H1 (cell line): ENCODE measurements around the gene DGCR8. TPM values are rescaled to one million over a fixed set of nuclear protein-coding genes. Genes with fewer than 3 reads are reported as not detected.

Source experiments
- CTCF ChIA-PET: fragments of 300-600 bp; sonication (Branson Sonifier 250); formaldehyde crosslinking; loops from one replicate; lab custom pipeline; 2021; ENCODE audit not compliant: partially characterized antibody; lab: Charles Lee
- POLR2A ChIA-PET: fragments of 300-600 bp; sonication (Branson Sonifier 250); formaldehyde crosslinking; loops from one replicate; lab custom pipeline; 2021; ENCODE audit warnings: inconsistent platforms; ENCODE audit not compliant: partially characterized antibody; lab: Charles Lee
- DNase-seq, 2 experiments: peaks; one replicate each; pipeline versions ENCODE4 v3.0.0 to v3.0.0-alpha.2; 2010 to 2022; ENCODE audit warnings: low spot score in 2 of 2, low read depth in 1 of 2, mixed read lengths in 1 of 2
- FAIRE-seq: peaks from 2 replicates; lab custom pipeline; 2011; peaks lifted over from hg19 to GRCh38; lab: Jason Lieb, UNC
- H2AFZ ChIP-seq: 2 replicates; pipeline ENCODE4 v1.8.1; 2012; ENCODE audit warnings: low read length, inconsistent platforms
- H2AK5ac ChIP-seq: 2 replicates; pipeline ENCODE4 v1.6.1; 2013; ENCODE audit warnings: low read depth, low read length
- H2BK120ac ChIP-seq: replicated peaks from 2 replicates; pipeline ENCODE3; 2013; ENCODE audit warnings: low read depth, low read length, inconsistent platforms
- H2BK12ac ChIP-seq: 2 replicates; pipeline ENCODE4 v1.6.1; 2013; ENCODE audit warnings: low read depth, low read length
- H2BK15ac ChIP-seq: 2 replicates; pipeline ENCODE4 v1.6.1; 2013; ENCODE audit warnings: low read length
- H2BK20ac ChIP-seq: 2 replicates; pipeline ENCODE4 v1.6.1; 2013; ENCODE audit warnings: low read length
- H2BK5ac ChIP-seq: 2 replicates; pipeline ENCODE4 v1.6.1; 2013; ENCODE audit warnings: low read depth, low read length
- H3K14ac ChIP-seq: 2 replicates; pipeline ENCODE4 v1.6.1; 2013; ENCODE audit warnings: inconsistent platforms; ENCODE audit not compliant: insufficient read length
- H3K18ac ChIP-seq: 2 replicates; pipeline ENCODE4 v1.6.1; 2013; ENCODE audit warnings: low read length; ENCODE audit errors: extremely low read depth
- H3K23ac ChIP-seq: 2 replicates; pipeline ENCODE4 v1.6.1; 2013; ENCODE audit warnings: inconsistent platforms; ENCODE audit not compliant: insufficient read length
- H3K23me2 ChIP-seq: 2 replicates; pipeline ENCODE4 v1.6.1; 2013; ENCODE audit warnings: low read depth, low read length
- H3K27ac ChIP-seq: 2 replicates; pipeline ENCODE4 v1.6.1; 2011; ENCODE audit warnings: low read depth, low read length, inconsistent platforms
- H3K27me3 ChIP-seq, 4 experiments: replicated peaks in 1 of 4; 1 replicate in 1 of 4; 2 replicates in 3 of 4; pipeline versions ENCODE4 v1.6.1 to v1.8.1; 2011 to 2013; ENCODE audit warnings: low read length in 3 of 4, mild to moderate bottlenecking in 3 of 4, inconsistent platforms in 2 of 4, mixed read lengths in 2 of 4, moderate library complexity in 1 of 4; ENCODE audit not compliant: control insufficient read depth in 3 of 4, insufficient read depth in 3 of 4; ENCODE audit errors: extremely low read depth in 1 of 4
- H3K36me3 ChIP-seq, 4 experiments: 2 replicates each; pipeline versions ENCODE4 v1.6.1 to v1.8.1; 2011 to 2013; ENCODE audit warnings: mild to moderate bottlenecking in 4 of 4, low read length in 3 of 4, moderate library complexity in 2 of 4, control low read depth in 1 of 4, inconsistent platforms in 1 of 4; ENCODE audit not compliant: insufficient read depth in 4 of 4, control insufficient read depth in 2 of 4
- H3K4ac ChIP-seq: replicated peaks from 2 replicates; pipeline ENCODE3; 2013; ENCODE audit warnings: low read length, low read depth, mixed read lengths, inconsistent platforms; ENCODE audit not compliant: insufficient read length
- H3K4me1 ChIP-seq, 4 experiments: replicated peaks in 1 of 4; 1 replicate in 1 of 4; 2 replicates in 3 of 4; pipeline versions ENCODE4 v1.6.1 to v1.8.1; 2011 to 2013; ENCODE audit warnings: low read length in 3 of 4, inconsistent platforms in 2 of 4, mixed read lengths in 1 of 4; ENCODE audit not compliant: insufficient read depth in 4 of 4, control insufficient read depth in 3 of 4
- H3K4me2 ChIP-seq, 2 experiments: 2 replicates each; pipeline versions ENCODE4 v1.6.1 to v1.8.1; 2011 to 2013; ENCODE audit warnings: low read depth in 2 of 2, low read length in 2 of 2, control low read depth in 1 of 2, inconsistent platforms in 1 of 2, mild to moderate bottlenecking in 1 of 2; ENCODE audit not compliant: insufficient read depth in 1 of 2
- H3K4me3 ChIP-seq, 4 experiments: fragments of 200-600, 300-600 bp in 1 of 4; sonication (generic), shearing (Covaris generic), sonication (Bioruptor Twin) in 1 of 4; 2 replicates each; pipeline versions ENCODE4 v1.5.1 to v1.8.1; 2011 to 2016; ENCODE audit warnings: low read length in 4 of 4, low read depth in 3 of 4, control low read depth in 2 of 4, inconsistent platforms in 2 of 4, mild to moderate bottlenecking in 2 of 4, mixed read lengths in 1 of 4, moderate library complexity in 1 of 4; ENCODE audit not compliant: insufficient read depth in 2 of 4; ENCODE audit errors: extremely low read depth in 1 of 4
- H3K56ac ChIP-seq: replicated peaks from 2 replicates; pipeline ENCODE3; 2013; ENCODE audit warnings: low read depth, mild to moderate bottlenecking, mixed read lengths, low read length, inconsistent platforms; ENCODE audit not compliant: insufficient read length
- H3K79me1 ChIP-seq: 2 replicates; pipeline ENCODE4 v1.6.1; 2013; ENCODE audit warnings: low read depth, low read length, control low read depth
- H3K79me2 ChIP-seq, 2 experiments: 2 replicates each; pipeline versions ENCODE4 v1.6.1 to v1.8.1; 2012 to 2013; ENCODE audit warnings: low read length in 2 of 2, mild to moderate bottlenecking in 2 of 2, inconsistent platforms in 1 of 2; ENCODE audit not compliant: insufficient read depth in 2 of 2, control insufficient read depth in 1 of 2
- H3K9ac ChIP-seq, 4 experiments: replicated peaks in 1 of 4; 1 replicate in 1 of 4; 2 replicates in 3 of 4; pipeline versions ENCODE4 v1.6.1 to v1.8.1; 2011 to 2013; ENCODE audit warnings: low read depth in 3 of 4, low read length in 3 of 4, control low read depth in 2 of 4, mild to moderate bottlenecking in 2 of 4, moderate library complexity in 2 of 4, inconsistent platforms in 1 of 4; ENCODE audit errors: extremely low read depth in 1 of 4
- H3K9me3 ChIP-seq, 2 experiments: 2 replicates each; pipeline versions ENCODE4 v1.6.1 to v1.8.1; 2012 to 2013; ENCODE audit warnings: mild to moderate bottlenecking in 2 of 2, moderate library complexity in 2 of 2, control low read depth in 1 of 2, inconsistent platforms in 1 of 2, low read depth in 1 of 2, low read length in 1 of 2, mixed read lengths in 1 of 2; ENCODE audit not compliant: insufficient read depth in 2 of 2
- H4K20me1 ChIP-seq, 2 experiments: replicated peaks in 1 of 2; 2 replicates each; pipeline versions ENCODE3 to v1.8.1; 2011 to 2013; ENCODE audit warnings: inconsistent platforms in 2 of 2, low read length in 2 of 2, mild to moderate bottlenecking in 1 of 2; ENCODE audit not compliant: insufficient read depth in 2 of 2, control insufficient read depth in 1 of 2
- H4K5ac ChIP-seq: 2 replicates; pipeline ENCODE4 v1.6.1; 2013; ENCODE audit warnings: low read length, low read depth, mixed read lengths, inconsistent platforms; ENCODE audit not compliant: insufficient read length
- H4K8ac ChIP-seq: 2 replicates; pipeline ENCODE4 v1.8.0; 2013; ENCODE audit warnings: mild to moderate bottlenecking, moderate library complexity, low read length, inconsistent platforms; ENCODE audit not compliant: insufficient read depth; ENCODE audit errors: extremely low read depth
- H4K91ac ChIP-seq: replicated peaks from 2 replicates; pipeline ENCODE3; 2013; ENCODE audit warnings: low read length, mixed read lengths, inconsistent platforms; ENCODE audit not compliant: insufficient read length
- HDAC2 ChIP-seq, 2 experiments: fragments of 300-600 bp in 1 of 2; sonication (generic) in 1 of 2; IDR thresholded peaks; 2 replicates each; pipeline ENCODE4 v1.6.1; 2011 to 2012; ENCODE audit warnings: low read depth in 2 of 2, low read length in 2 of 2, mild to moderate bottlenecking in 2 of 2, moderate library complexity in 2 of 2, borderline replicate concordance in 1 of 2, inconsistent platforms in 1 of 2
- RAD21 ChIP-seq, 2 experiments: IDR thresholded peaks in 1 of 2; conservative IDR thresholded peaks in 1 of 2; 2 replicates each; pipeline ENCODE4 v1.6.1; 2011; ENCODE audit warnings: low read depth in 2 of 2, low read length in 2 of 2, improper control_type of control experiment in 1 of 2, inconsistent platforms in 1 of 2, mild to moderate bottlenecking in 1 of 2, moderate library complexity in 1 of 2
- RXRA ChIP-seq: IDR thresholded peaks from 2 replicates; pipeline ENCODE4 v1.6.1; 2011; ENCODE audit warnings: low read depth, mild to moderate bottlenecking, low read length, moderate library complexity; ENCODE audit not compliant: insufficient read depth
- WGBS, 2 experiments: shearing (Covaris generic) in 1 of 2; methylation state at CpG; one replicate each; pipeline versions ENCODE4 v1.1.6 to v1.1.7; 2013 to 2015; ENCODE audit warnings: low lambda C conversion rate in 2 of 2, mixed read lengths in 2 of 2, inconsistent platforms in 1 of 2, low coverage in 1 of 2, missing lambda C conversion rate in 1 of 2; ENCODE audit not compliant: insufficient replicate concordance in 2 of 2, insufficient coverage in 1 of 2, insufficient read length in 1 of 2; ENCODE audit errors: extremely low coverage in 1 of 2, missing lambda C conversion rate in 1 of 2; 5-methylcytosine and 5-hydroxymethylcytosine counted together
- polyA plus RNA-seq, 7 experiments: library from polyadenylated mRNA; depleted of rRNA in 3 of 7; stranded (reverse) in 5 of 7; unstranded in 2 of 7; fragments of >200 nt in 5 of 7; fragments of 200-250 nt in 2 of 7; gene quantifications; 1 replicate in 5 of 7; 2 replicates in 1 of 7; 4 replicates in 1 of 7; pipeline versions ENCODE4 v1.2.1 to v1.2.3, GENCODE V29; 2011 to 2013; ENCODE audit warnings: missing spikeins in 2 of 7, mixed read lengths in 2 of 7
- total RNA-seq: library from RNA; stranded (reverse); fragmentation: NEBNext Ultra II Directional; extraction: Animal tissue kit (Norgen Biotek cat#: 25700); gene quantifications from 2 replicates; pipeline ENCODE4 v1.2.1, GENCODE V29; 2021

DGCR8 gene
- total and polyA plus RNA-seq, 2 of the 8 experiments (the other 6 are each of a cell fraction or from before 2014, with no cell fraction given): 23.7 to 43.7 TPM

DNA sequence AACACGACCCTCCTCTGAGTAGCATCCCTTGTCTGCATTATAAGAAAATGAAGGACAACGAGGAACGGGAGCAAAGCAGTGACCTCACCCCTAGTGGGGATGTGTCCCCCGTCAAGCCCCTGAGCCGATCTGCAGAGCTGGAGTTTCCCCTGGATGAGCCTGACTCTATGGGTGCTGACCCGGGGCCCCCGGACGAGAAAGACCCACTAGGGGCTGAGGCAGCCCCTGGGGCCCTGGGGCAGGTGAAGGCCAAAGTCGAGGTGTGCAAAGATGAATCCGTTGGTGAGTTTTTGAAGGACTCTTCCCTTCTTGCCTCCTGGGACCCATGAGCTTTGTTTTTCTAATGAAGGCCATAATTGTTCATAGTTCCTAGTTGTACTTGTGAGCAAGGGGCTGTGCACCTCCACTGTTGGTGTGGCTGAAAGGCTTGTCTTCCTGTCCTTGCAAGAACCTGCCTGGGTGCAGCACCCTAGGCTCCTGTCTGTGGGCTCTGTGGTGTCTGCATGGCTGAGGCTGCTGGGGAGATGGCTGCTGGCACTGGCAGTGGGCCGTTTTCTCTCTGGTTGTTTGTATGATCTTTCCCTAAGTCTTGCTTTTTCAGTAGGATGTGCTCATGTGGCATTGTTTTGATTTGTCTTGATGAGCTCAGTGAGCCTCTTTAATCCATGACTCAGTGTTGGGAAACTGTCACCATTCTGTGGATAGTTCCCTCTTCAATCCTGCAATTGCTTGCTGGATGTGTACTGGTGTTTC, 10.1 kb downstream of the DGCR8 start:
- H3K14ac ChIP-seq: no peak overlapping the region
- H3K36me3 ChIP-seq: peaks cover 80 to 94% (median 90%) of the 10 kb centered on the region in 4 experiments
- H3K79me2 ChIP-seq: peaks cover 0 to 22% of the 10 kb centered on the region in 2 experiments; a peak in 2 of 4 replicates
- no peak overlapping the region for H2BK120ac ChIP-seq
- ChIA-PET POLR2A (interaction anchor here (1.6 to 29.4 kb wide), 3 partner anchors 9 to 36 kb away, joined by 5 to 598 read pairs (median 6); partner anchors contain the start of genes RANBP1 and TRMT2A), CTCF (interaction anchor here (0.6 to 1.3 kb wide), 3 partner anchors 15 to 127 kb away, joined by 3 to 7 read pairs (median 3); no protein-coding TSS in a partner anchor)
- H3K4me2 ChIP-seq: no peak overlapping the region
- H3K4me1 ChIP-seq: no peaks in the 10 kb centered on the region
- no peak for TF ChIP-seq RAD21 (IDR thresholded peaks at IDR 0.05 in 1 of 2, conservative IDR thresholded peaks at IDR 0.05 in 1 of 2; ENCODE audit: low read depth in 2 of 2, low read length in 2 of 2)
- no peak for TF ChIP-seq HDAC2 (IDR thresholded peaks at IDR 0.05; ENCODE audit: borderline replicate concordance in 1 of 2, low read depth in 2 of 2, low read length in 2 of 2)
- no peak for TF ChIP-seq RXRA
- H3K56ac ChIP-seq: no peak overlapping the region
- no peak overlapping the region for H3K4me3 ChIP-seq
- FAIRE-seq (no peak), DNase-seq (no peak)
- H3K27ac ChIP-seq: no peak overlapping the region
- no peak overlapping the region for H2AFZ ChIP-seq
- H3K23ac ChIP-seq: no peak overlapping the region
- no peak overlapping the region for H2BK12ac ChIP-seq
- no peaks in the 10 kb centered on the region for H3K23me2 ChIP-seq
- H3K9ac ChIP-seq: no peak overlapping the region
- H4K8ac ChIP-seq: no peak overlapping the region
- H2AK5ac ChIP-seq: no peak overlapping the region
- H4K5ac ChIP-seq: no peak overlapping the region
- no peak overlapping the region for H2BK15ac ChIP-seq
- WGBS, 2 experiments: 93% methylated on average over 11 of the region's 11 CpGs; no CpG with 5 or more reads in 1 of the 2 experiments
- no peak overlapping the region for H4K91ac ChIP-seq
- H3K18ac ChIP-seq: no peak overlapping the region
- H2BK20ac ChIP-seq: no peak overlapping the region
- H4K20me1 ChIP-seq: peaks cover 20 to 47% of the 10 kb centered on the region in 2 experiments
- H3K79me1 ChIP-seq: peaks cover 18% of the 10 kb centered on the region
- no peak overlapping the region for H2BK5ac ChIP-seq
- no peak overlapping the region for H3K4ac ChIP-seq
- H3K9me3 ChIP-seq: no peaks in the 10 kb centered on the region; a peak in 1 of 4 replicates
- no peaks in the 10 kb centered on the region for H3K27me3 ChIP-seq
